HG02840 (cell line): ENCODE results near the gene MGMT.

Experiments used
- ATAC-seq: cut with Tn5 transposase; IDR thresholded peaks from one replicate; pipeline ENCODE4 v1.9.1; 2021; ENCODE audit warnings: mild to moderate bottlenecking, moderate library complexity, moderate number of reproducible peaks; ENCODE audit not compliant: unreplicated experiment, low FRiP score

Gene MGMT

DNA sequence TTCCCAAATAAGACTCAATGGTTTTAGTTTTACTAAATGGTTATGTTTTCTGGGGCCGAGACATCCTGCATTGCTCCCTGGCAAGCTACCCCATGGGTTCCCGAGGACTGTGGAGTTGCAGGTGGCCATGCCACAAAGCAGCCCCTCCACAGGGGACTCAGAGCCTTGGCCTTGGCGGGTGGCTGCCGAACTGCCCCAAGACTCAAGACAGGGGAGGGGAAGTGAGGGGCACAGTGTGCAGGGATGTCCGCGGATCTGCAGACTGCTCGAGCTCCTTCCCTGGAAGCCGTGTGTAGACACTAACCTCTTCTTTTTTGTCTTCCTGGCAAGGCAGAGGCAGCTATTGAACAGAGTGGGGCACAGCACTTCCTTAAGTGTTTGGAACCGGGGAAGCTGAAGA is 342.4 kb downstream of the MGMT start:
- no peak for ATAC-seq

DNA sequence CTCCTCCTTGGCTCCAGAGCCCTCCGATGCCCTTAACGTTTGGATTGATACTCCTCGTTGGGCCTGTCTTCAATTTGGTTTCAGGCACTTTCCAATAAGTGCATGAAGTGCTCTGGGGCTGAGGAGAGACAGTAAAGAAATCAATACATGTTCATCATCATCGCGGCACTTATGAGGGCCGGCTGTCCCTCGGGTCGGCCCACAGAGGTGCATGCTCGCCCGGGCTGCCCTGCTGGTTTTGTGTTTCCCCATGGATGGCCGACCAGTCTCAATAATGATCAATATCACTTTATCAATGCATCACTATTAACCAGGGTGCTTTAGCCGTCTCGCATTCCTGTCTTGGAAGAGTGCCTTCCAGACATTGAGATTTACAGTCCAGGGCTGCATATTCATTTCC is 342.8 kb downstream of the MGMT start:
- no peak for ATAC-seq

DNA sequence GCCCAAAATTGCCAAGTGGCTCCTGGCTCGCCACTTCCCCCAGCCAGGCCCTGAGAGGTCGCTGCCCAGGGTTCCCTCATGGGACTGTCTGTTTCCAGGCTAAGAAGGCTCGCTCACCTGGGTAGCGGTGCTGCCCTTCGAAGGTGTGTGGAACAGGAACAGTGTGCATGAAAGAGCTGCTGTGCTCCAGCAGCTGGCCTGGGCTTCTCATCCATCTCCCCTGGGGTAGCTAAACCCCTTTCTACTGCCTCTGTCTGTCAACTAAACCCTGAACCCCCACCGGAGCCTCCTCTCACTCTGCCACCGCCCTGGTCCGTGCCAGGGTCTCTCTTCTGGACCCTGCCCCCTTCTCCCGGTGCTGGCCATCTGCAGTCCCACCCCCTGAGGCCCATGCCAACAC is 344.2 kb downstream of the MGMT start:
- ATAC-seq, result no peak

- no peak for ATAC-seq
Observed at GRCh38 chr10:129812398-129812797, 345.4 kb downstream of the MGMT start.

- ATAC-seq, result no peak
Observed at GRCh38 chr10:129814681-129815646, 347.9 kb downstream of the MGMT start.

- ATAC-seq, result no peak
Observed at GRCh38 chr10:129815898-129816655, 349.0 kb downstream of the MGMT start.

DNA sequence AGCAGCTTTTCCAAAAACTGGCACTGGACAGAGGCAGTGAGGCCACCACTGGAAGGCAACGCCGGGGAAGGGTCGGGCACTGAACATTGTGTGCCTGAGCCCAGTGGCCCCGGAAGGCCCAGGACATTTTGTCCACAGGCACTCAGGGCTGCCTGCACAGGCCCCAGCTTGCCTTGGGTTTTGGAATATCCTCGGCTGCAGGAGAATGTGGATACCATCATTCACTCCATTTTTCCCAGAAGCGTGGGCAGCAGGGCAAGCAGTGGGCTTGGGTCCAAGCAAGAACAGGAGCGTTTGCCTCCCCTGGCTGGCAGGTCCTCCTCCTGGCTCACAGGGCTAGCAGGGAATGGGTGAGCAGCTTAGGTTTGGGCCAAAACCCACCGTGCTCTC is 349.6 kb downstream of the MGMT start:
- ATAC-seq, result no peak
